ENCODE data around the gene TMEM52. TPM values are rescaled to one million over a fixed set of nuclear protein-coding genes. Genes with fewer than 3 reads are reported as not detected.

TMEM52 gene
- total and polyA plus RNA-seq, 4 donors: 2.6 to 13.1 (median 3.0) TPM

GRCh38 chr1:1879942-1880341 lies 39.1 kb downstream of the TMEM52 start:
- Histone ChIP-seq H3K9ac (ENCODE audit: low read depth in 1 of 2, low read length in 2 of 2) (no peak overlapping the region), H3K4me3 (ENCODE audit: low read depth in 1 of 3, low read length in 3 of 3) (no peak overlapping the region), H3K9me3 (ENCODE audit: control insufficient read depth in 4 of 4, low read length in 3 of 4) (no peaks in the 10 kb centered on the region), H3K4me1 (ENCODE audit: control insufficient read depth in 4 of 4, insufficient read depth in 4 of 4, low read length in 3 of 4) (peaks cover 6 to 32% (median 22%) of the 10 kb centered on the region in 4 donors), H3K27ac (ENCODE audit: low read depth in 1 of 2, low read length in 2 of 2) (no peak overlapping the region), H3K36me3 (ENCODE audit: control insufficient read depth in 4 of 4, insufficient read depth in 3 of 4, low read depth in 1 of 4, low read length in 3 of 4) (peaks cover 0 to 3% (median 0%) of the 10 kb centered on the region in 4 donors), H3K27me3 (ENCODE audit: control insufficient read depth in 4 of 4, insufficient read depth in 4 of 4, low read length in 3 of 4) (no peaks in the 10 kb centered on the region)
- DNase-seq (ENCODE audit: low spot score): no peak
- 97% methylated on average over 5 of the region's 5 CpGs for WGBS
- TF ChIP-seq ZBTB33 (IDR thresholded peaks at IDR 0.05) (no peak), RXRA (IDR thresholded peaks at IDR 0.05) (no peak), MAX (IDR thresholded peaks at IDR 0.05) (no peak), REST (IDR thresholded peaks at IDR 0.05) (no peak), SP1 (IDR thresholded peaks at IDR 0.05) (no peak), HNF4A (conservative IDR thresholded peaks at IDR 0.05) (no peak), RAD21 (IDR thresholded peaks at IDR 0.05) (no peak), NR2F2 (IDR thresholded peaks at IDR 0.05) (no peak), FOXA1 (IDR thresholded peaks at IDR 0.05) (no peak), GABPA (IDR thresholded peaks at IDR 0.05 in 1 of 2, conservative IDR thresholded peaks at IDR 0.05 in 1 of 2) (no peak), FOXA2 (IDR thresholded peaks at IDR 0.05) (no peak), EGR1 (IDR thresholded peaks at IDR 0.05; ENCODE audit: low read depth in 2 of 2) (no peak), CTCF (IDR thresholded peaks at IDR 0.05; ENCODE audit: low read depth, low read length, missing input control) (no peak), ATF3 (IDR thresholded peaks at IDR 0.05) (no peak), HNF4G (IDR thresholded peaks at IDR 0.05) (no peak), TAF1 (conservative IDR thresholded peaks at IDR 0.05) (no peak)
